Keratinocyte (primary cell): ENCODE results near the gene TEX22. TPM values are rescaled to one million over a fixed set of nuclear protein-coding genes. Genes with fewer than 3 reads are reported as not detected.

Experiments used
- DNase-seq: peaks from one replicate; pipeline ENCODE4 v3.0.0-alpha.2; 2011; ENCODE audit warnings: low read depth, missing footprints, low spot score
- FAIRE-seq: peaks from 2 replicates; lab custom pipeline; 2011; peaks lifted over from hg19 to GRCh38; lab: Jason Lieb, UNC
- H2AFZ ChIP-seq: 2 replicates; pipeline ENCODE4 v1.6.0; 2012; ENCODE audit warnings: low read length, control low read depth, inconsistent platforms; ENCODE audit not compliant: control insufficient read depth
- H3K27ac ChIP-seq: 2 replicates; pipeline ENCODE4 v1.5.1; 2011; ENCODE audit warnings: low read length; ENCODE audit not compliant: control insufficient read depth, insufficient read depth
- H3K27me3 ChIP-seq: 3 replicates; pipeline ENCODE4 v1.6.0; 2011; ENCODE audit warnings: low read length; ENCODE audit not compliant: control insufficient read depth, insufficient read depth; ENCODE audit errors: extremely low read depth
- H3K36me3 ChIP-seq, 2 experiments: 2 replicates in 1 of 2; 3 replicates in 1 of 2; pipeline ENCODE4 v1.5.1; 2011; ENCODE audit warnings: low read length in 2 of 2, mild to moderate bottlenecking in 1 of 2; ENCODE audit not compliant: control insufficient read depth in 2 of 2, insufficient read depth in 2 of 2; ENCODE audit errors: extremely low read depth in 1 of 2
- H3K4me1 ChIP-seq: 3 replicates; pipeline ENCODE4 v1.5.1; 2011; ENCODE audit warnings: low read length; ENCODE audit not compliant: control insufficient read depth, insufficient read depth; ENCODE audit errors: extremely low read depth
- H3K4me2 ChIP-seq: 3 replicates; pipeline ENCODE4 v1.6.0; 2011; ENCODE audit warnings: low read depth, low read length; ENCODE audit not compliant: control insufficient read depth, insufficient read depth; ENCODE audit errors: extremely low read depth
- H3K4me3 ChIP-seq, 3 experiments: fragments of 200-600 bp in 1 of 3; sonication (generic) in 1 of 3; 2 replicates in 2 of 3; 3 replicates in 1 of 3; pipeline ENCODE4 v1.5.1; 2011 to 2016; ENCODE audit warnings: low read length in 3 of 3, mild to moderate bottlenecking in 3 of 3, control low read depth in 2 of 3, inconsistent platforms in 1 of 3, low read depth in 1 of 3, mixed read lengths in 1 of 3, mixed run types in 1 of 3, moderate library complexity in 1 of 3; ENCODE audit not compliant: control insufficient read depth in 2 of 3, insufficient read depth in 2 of 3; ENCODE audit errors: extremely low read depth in 1 of 3
- H3K79me2 ChIP-seq: 2 replicates; pipeline ENCODE4 v1.6.0; 2012; ENCODE audit warnings: low read length; ENCODE audit not compliant: control insufficient read depth, insufficient read depth
- H3K9ac ChIP-seq: 3 replicates; pipeline ENCODE4 v1.6.0; 2011; ENCODE audit warnings: low read length; ENCODE audit not compliant: control insufficient read depth, insufficient read depth; ENCODE audit errors: extremely low read depth
- H3K9me1 ChIP-seq: 3 replicates; pipeline ENCODE4 v1.6.0; 2011; ENCODE audit warnings: low read length; ENCODE audit not compliant: control insufficient read depth, insufficient read depth; ENCODE audit errors: extremely low read depth
- H3K9me3 ChIP-seq: 2 replicates; pipeline ENCODE4 v1.5.1; 2012; ENCODE audit warnings: low read depth, low read length; ENCODE audit not compliant: control insufficient read depth
- H4K20me1 ChIP-seq: 3 replicates; pipeline ENCODE4 v1.6.0; 2011; ENCODE audit warnings: low read length; ENCODE audit not compliant: control insufficient read depth, insufficient read depth; ENCODE audit errors: extremely low read depth
- CTCF ChIP-seq, 3 experiments: IDR thresholded peaks in 1 of 3; conservative IDR thresholded peaks in 1 of 3; optimal IDR thresholded peaks in 1 of 3; 2 replicates in 2 of 3; 3 replicates in 1 of 3; pipeline versions ENCODE3 to v1.5.1; 2011; ENCODE audit warnings: low read length in 3 of 3, mild to moderate bottlenecking in 3 of 3, moderate library complexity in 2 of 3, control low read depth in 1 of 3, inconsistent platforms in 1 of 3; ENCODE audit not compliant: insufficient read depth in 2 of 3; ENCODE audit errors: extremely low read depth in 1 of 3
- EZH2 ChIP-seq: IDR thresholded peaks from one replicate; pipeline ENCODE4 v1.6.1; 2012; ENCODE audit warnings: inconsistent platforms, mild to moderate bottlenecking, low read length, moderate library complexity
- dilution Hi-C: fragments of 300-500 bp; cut with MboI; formaldehyde crosslinking; loops from one replicate; pipeline ENCODE4 v1.7.0; 2020; ENCODE audit warnings: low sequenced_read_pairs; ENCODE audit not compliant: extremely low pct_ligation_motif_present
- polyA plus RNA-seq, 5 experiments: library from polyadenylated mRNA; depleted of rRNA in 3 of 5; stranded (reverse) in 3 of 5; stranded (forward) in 1 of 5; unstranded in 1 of 5; fragments of >200 nt; gene quantifications; 1 replicate in 1 of 5; 2 replicates in 3 of 5; 3 replicates in 1 of 5; pipeline versions ENCODE4 v1.2.1 to v1.2.3, GENCODE V29; 2011 to 2012; ENCODE audit warnings: missing spikeins in 2 of 5, low read depth in 1 of 5, low replicate concordance in 1 of 5

TEX22 gene
- polyA plus RNA-seq, 1 donor (not counting 4 experiments of a cell fraction or from before 2014, with no cell fraction given), result 0.03 TPM

GRCh38 chr14:105430565-105430964 lies 32.2 kb downstream of the TEX22 start:
- Histone ChIP-seq H3K27ac (peak overlapping the region; percentile 47), H3K27me3 (no peaks in the 10 kb centered on the region), H3K4me2 (peak overlapping the region; percentile 62), H2AFZ (no peak overlapping the region), H3K4me1 (peaks cover 13% of the 10 kb centered on the region), H3K79me2 (peaks cover 82% of the 10 kb centered on the region), H4K20me1 (peaks cover 23% of the 10 kb centered on the region), H3K9ac (no peak overlapping the region), H3K9me3 (no peaks in the 10 kb centered on the region), H3K9me1 (peaks cover 2% of the 10 kb centered on the region), H3K36me3 (peaks cover 6 to 23% of the 10 kb centered on the region in 2 experiments), H3K4me3 (peak overlapping the region in 1 of 3 experiments; percentile 26)
- peak; percentile 92 for FAIRE-seq
- DNase-seq, result peak; percentile 23
- dilution Hi-C loops, result no loop called here
- TF ChIP-seq EZH2, result no peak
- no peak for TF ChIP-seq CTCF (optimal IDR thresholded peaks at IDR 0.05 in 1 of 3, IDR thresholded peaks at IDR 0.05 in 1 of 3, conservative IDR thresholded peaks at IDR 0.05 in 1 of 3; ENCODE audit: extremely low read depth in 1 of 3, insufficient read depth in 2 of 3, low read length in 3 of 3)

GRCh38 chr14:105431256-105431655 lies 32.9 kb downstream of the TEX22 start:
- Histone ChIP-seq H2AFZ (no peak overlapping the region), H3K27me3 (no peaks in the 10 kb centered on the region), H3K9me1 (peaks cover 2% of the 10 kb centered on the region), H3K9ac (no peak overlapping the region), H3K4me1 (peaks cover 13% of the 10 kb centered on the region), H3K36me3 (peaks cover 6 to 21% of the 10 kb centered on the region in 2 experiments), H3K27ac (no peak overlapping the region), H4K20me1 (peaks cover 28% of the 10 kb centered on the region), H3K4me2 (no peak overlapping the region), H3K9me3 (no peaks in the 10 kb centered on the region), H3K4me3 (no peak overlapping the region), H3K79me2 (peaks cover 83% of the 10 kb centered on the region)
- TF ChIP-seq EZH2 (no peak), CTCF (optimal IDR thresholded peaks at IDR 0.05 in 1 of 3, IDR thresholded peaks at IDR 0.05 in 1 of 3, conservative IDR thresholded peaks at IDR 0.05 in 1 of 3; ENCODE audit: extremely low read depth in 1 of 3, insufficient read depth in 2 of 3, low read length in 3 of 3) (no peak)
- DNase-seq (no peak), FAIRE-seq (no peak)
- dilution Hi-C loops, result no loop called here
